DMS153 (cell line): ENCODE measurements around the gene FBXW8.

Experiments used
- DNase-seq: peaks from one replicate; lab custom pipeline; 2025; lab: John Stamatoyannopoulos, UW

The FBXW8 gene

DNA sequence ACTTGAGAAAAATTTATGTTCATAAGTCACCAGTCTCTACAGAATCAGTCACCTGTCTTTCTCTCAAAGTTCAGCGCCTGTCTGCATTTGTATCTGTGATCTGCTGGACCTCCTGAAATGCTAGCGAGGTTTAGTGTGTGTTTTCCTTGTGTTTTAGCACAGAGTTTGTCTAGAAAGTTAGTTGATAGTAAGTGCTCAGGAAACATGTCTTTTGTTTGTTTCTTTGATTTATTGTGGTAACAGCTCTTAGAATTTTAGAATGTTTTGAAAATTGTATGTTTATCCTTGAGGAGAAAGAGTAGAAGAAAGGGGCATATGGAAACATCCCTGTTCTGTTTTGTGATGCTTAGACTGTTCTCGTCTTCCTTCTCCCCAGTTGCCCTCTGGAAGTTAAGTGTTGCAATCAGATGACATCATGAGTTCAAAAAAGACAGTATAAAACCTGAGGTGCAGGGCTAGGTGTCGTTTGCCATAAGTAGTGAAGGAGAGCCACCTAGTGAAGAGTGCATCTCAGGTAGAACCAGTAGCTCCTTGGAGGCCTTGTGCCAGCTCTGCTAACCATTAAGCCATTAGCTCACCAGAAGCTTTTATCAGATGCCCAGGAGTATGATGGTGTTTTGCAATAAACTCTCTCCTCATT, 44.8 kb downstream of the FBXW8 start:
- peak; percentile 9 for DNase-seq

DNA sequence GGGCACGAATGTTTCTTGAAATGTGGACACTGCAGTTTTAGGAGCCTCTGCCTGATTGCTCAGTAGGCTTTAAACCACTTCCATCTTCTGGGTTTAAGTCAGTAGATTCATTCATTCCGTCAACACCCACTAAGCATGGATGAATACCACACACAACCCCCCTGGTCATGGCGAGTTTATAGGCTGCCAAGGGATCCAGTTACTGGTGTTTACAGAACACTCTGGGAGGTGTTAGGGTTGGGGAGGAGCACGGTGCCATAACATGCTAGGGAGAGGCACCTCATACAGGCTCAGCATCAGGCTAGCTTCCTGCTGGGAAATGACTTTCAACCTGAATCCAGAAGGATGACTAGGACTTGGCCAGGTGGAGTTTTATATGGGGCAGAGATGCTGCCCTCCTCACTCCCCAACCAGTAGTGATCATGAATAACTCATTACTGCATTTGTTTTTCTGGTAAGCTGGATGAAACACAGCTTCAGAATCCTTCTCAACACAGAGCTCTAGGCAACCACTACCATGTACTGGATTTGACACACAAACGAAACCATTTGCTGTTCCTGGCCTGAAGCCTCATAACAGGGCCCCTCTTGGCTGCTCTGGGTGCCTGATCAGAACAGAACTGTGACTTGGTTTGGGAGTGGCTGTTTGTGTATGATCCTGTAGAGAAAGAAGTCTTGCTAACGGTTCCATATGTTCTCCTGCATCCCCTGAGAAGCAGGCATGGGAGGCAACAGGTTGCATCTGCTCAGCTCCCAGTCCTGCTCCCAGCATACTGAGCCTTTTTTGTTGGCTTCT, 47.9 kb downstream of the FBXW8 start:
- peak; percentile 10 for DNase-seq

DNA sequence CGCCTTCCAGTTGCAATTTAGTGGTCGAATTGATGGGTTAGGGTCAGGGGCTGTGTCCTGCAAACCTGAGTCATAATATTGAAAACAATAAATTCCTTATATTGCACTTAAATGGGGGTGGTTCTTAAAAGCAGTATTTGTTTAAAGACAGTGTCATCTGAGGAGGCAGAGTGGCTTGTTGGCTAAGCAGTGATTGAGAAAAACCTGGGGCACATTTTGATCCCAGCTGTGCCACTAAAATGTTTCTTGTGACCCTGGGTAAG, 48.4 kb downstream of the FBXW8 start:
- no peak for DNase-seq

DNA sequence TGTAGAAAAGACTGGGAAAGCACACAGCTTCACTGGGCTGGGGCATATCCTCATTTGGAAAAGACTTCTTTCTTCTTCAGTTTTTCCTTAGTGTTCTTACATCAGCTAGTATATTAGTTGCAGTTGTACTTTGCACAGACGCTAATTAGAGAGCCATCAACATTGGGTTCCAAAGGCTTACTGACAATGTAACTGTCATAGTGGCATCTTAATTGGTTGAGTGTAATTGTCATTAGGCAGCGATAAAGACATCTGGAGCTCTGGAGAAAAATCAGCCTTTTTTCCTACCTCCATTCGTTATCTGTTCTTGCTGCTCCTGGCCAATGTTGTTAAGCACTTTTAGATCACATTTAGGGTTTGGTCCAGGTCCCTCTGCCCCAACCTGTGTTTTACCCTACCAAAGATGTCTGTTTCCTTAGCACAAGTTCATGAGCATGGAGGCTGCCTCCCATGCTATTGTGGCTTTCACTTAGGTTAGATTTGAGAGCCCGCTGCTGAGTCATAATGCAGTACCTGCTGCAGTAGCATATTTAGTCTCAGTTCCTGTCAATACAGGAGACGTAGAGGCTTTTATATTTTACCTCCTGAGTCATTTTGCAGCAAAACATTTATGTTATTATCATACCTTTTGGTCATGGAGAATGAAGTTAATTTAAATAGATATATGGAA, 49.2 kb downstream of the FBXW8 start:
- no peak for DNase-seq

DNA sequence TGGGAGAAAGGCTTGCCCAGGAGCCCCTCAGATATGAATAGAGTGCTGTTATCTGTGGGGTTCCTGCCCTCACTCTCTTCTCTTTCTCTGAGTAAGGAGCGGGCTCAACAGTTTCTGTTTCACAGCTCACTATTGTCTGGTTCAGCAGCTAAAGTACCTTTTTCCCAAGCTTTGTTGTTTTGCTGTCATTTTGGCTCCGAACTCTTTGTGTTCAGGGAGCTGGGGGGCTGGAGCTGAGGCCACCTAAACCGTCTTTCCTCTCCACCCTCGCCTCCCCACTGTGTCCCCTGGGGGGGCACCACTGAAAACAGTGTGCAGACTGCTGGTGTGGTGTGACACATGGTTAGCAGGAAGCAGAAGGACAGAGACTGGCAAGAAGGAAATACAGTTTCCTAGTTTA, 51.4 kb downstream of the FBXW8 start:
- no peak for DNase-seq

DNA sequence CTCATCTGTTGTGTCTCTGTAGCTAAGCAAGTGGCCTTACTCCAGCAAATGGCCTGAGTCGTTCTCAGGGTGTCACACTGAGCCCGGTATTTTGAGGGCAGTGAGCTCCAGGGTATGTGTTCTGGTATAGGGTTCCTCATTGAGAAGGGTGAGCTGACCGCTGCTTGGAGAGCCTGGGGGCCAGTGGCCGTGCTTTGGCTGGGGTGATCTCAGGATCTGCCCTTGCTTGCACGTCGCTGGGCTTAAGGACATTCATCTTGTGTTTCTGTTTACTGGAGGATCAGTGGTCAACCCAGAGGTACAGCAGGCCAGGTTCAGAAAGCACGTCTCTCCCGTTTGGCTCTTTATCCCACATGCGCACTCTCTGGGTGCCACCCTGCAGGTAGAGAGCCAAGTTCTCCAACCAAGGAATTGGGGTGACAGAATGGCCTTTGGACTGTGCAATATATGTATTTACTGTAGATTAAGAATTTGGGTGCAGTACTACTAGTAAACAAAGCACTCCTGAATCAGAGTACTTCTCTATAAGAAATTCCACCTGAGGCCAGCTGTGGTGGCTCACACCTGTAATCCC, 52.1 kb downstream of the FBXW8 start:
- no peak for DNase-seq

DNA sequence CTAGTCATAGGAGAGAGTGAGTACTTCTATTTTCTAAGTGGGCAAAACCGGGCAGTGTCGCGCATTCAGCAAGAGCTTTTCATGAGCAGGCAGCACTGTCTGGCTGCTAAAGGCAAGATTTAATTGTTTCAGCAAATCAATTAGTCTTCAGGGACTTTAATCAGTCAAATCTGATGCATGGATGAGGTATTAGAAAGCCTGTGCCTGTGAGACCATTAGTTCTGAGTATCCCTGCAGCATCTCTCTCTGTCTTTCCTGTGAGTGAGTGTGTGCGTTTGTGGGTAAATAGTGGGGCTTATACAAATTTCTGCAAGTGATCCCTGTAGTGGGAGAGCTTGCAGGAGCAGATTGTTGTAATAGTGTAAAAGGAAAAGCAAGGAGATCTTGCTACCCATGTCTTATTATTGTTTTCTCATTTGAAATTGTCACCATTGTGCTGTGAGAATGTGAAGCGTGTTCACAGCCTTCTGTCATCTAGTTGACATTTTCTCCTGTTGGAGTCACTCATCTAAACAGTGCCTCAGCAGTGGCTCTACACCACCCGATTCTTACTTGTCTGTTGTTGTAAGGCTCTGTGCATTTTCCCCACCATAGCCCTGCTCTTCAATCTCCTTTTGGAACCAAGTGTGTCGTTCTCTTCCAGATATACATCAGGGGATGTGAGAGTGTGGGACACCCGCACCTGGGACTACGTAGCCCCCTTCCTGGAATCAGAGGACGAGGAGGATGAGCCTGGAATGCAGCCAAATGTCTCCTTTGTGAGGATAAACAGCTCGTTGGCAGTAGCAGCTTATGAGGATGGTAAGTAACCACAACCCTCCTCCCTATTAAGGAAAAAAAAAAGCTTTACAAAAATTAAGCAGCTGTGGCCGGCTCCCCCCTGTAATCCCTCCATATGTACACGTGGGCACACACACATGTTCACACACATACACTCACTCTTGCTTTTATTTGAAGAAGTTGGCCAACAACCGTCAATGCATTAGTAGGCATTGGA, 53.6 kb downstream of the FBXW8 start:
- peak; percentile 48 for DNase-seq

DNA sequence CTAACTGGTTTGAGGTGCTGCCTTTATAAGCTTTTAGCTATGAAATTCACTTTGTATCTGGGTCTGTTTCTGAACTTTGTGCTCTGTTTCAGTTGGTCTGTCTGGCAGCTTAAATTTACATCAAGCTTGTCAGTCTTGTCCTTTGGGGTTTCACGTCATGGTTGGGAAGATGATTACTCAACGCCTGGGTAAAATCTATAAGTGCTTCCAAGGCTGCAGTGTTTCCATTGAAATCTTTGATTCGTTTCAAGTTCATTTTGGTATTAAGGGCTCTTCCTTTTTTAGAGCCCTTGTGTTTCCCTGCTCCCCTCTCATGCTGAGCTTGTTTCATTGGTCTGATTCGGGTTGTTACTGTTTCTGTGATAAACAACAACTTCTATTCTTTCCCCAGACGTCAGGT, 58.2 kb downstream of the FBXW8 start:
- DNase-seq = no peak

DNA sequence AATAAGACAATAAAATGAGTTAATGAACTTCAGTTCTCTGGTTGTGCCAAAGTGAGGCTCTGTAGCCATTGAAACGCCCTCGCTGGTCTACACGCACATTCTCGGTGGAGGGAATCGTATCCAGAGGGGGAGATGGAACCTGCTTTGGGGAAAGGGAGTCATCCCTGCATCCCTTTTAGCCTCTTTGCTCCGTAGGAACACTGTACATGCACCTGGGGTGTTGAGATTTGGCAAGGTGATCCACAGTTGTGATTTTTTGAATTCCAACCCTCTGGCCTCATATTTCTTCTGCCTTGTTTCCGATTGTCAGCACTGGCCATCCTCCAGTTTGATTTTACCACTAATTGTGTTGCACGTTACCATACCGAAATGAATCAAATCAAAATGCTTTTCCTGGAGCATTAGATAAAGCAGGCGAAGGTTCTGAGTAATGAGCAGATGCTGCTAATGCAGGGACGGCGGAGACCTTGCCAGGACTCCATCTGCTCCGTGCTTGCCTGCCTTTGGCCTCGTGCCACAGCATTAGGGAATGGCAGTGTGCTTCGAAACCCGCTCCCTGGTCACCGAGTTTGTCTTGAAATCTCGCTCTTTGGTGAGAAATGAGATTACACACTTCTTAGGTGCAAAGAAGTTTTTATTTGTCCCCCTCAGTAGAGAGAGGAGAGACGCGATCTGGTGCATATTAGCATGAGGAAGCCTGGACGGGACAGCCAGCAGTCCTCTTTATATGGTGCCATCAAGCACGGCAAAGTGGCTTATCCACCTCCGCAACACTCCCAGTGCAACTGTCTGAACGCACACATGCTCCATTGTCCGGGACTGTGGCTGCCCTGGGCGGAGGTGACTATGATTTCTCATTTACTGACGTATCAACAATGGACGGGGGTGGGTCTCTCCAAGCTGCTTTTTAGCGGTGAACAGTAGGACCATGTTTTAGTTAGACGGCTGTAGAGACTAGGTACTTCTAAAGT, 59.1 kb downstream of the FBXW8 start:
- peak; percentile 67 for DNase-seq

DNA sequence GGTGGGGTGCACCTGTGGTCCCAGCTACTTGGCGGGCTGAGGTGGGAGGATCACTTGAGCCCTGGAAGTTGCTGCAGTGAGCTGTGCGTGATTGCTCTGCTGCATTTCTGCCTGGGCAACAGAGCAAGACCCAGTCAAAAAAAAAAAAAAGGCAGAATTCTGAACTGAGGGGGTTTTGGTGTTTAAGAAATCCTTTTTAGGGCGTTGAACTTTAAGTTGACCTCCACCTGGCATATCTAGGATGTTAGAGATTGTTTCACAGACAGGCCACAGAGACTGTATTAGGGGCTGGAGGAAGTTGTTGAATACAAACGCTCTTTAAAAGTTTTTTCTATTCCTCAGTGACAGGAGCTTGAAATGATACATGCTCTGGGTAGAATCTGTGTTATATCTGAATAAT, 60.5 kb downstream of the FBXW8 start:
- no peak for DNase-seq

DNA sequence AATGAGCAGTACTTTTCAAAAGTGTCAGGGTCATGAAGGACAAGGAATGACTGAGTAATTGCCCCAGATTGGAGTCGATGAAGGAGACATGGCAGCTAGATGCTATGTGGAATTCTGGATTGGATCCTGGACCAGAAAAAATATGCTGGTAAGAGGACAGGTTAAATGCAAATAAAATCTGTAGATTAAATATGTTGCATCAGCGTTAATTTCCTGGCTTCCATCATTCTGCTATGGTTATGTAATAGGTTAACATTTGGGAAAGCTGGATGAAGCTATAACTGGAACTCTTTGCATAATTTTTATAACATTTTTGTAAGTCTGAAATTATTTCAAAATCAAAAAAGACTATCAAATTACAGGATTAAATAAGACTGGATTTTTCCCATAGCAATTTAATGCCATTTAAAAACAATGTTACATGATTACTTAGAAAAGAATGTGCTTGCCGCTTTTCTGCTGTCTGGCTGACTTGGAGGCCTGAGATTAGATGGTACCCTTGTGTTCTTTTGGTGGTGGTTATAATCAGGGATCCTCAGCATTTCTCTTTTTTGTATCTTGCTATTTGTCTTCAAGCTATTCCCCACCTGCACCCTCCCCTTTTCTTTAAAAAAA, 65.1 kb downstream of the FBXW8 start:
- no peak for DNase-seq

DNA sequence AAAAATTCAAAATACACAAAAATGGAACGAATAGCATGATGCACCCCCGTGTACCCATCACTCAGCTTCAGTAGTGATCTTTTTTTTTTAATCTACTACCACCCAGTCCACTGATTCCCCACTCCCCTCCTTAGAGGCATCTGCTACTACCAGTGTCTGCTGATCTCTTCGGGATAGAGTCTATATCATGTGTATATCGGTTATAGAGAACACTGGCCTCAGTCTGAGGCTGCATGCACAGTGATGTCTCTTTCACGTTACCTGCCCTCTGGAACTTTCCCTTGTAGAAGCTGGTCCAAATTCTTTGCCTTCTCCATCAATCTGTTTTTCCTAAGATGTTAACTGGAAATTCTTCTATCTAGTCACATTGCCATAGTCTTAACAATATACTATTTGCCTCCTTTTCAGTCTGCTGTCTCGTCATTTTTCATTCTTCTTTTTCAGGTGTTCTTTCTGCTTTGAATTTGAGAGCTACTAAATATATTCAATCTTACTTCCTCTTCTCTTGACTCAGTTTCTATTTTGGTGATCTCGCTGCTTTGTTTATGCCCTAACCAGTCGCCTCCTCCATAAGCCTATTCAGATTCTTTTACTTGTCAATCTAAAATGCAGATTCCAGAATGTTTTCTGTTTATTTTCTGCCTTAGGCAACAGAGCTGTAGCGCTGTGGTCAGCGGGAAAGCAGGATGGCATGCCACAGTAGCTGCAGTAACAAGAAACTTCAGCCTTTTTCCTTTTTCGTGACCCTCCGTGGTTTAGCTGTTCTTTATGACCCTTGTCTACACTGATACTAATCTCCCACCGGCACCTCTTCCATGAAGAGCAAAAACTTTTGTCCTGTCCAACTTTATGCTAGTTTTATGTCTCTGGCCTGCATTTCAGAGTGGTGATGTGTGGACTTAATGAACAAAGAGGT, 67.0 kb downstream of the FBXW8 start:
- DNase-seq = no peak

DNA sequence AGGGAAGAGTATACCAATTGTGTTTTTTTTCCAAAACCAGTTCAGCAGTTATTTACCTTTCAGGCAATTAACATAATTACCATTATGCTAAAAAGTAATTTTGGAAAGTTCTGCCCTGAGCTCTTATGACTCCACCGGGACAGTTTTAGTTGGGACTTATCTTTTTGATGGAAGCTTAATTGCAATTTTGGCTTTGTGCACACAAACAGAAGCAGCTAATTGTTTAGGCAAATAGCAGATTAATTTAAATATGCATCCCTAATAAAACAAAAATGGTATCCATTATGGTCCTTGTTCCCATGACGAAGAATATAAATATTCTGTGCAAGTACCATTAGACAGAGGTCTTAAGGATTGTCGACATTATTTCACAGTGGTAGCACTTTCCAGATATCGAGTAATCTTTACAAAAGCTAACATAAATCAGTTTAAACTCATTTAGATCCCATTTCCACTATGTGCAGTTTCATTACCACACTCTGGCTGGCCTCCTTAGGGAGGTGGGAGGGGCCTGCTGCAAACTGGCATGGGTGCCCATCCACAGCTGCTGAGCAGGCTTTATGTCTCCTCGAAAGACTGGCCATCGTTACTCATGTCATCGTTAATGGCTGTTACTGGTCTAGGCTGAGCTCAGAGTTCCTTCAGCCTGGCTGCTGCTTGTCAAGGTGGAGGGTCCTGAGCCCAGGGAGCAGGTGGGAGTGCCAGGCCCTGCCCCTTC, 68.2 kb downstream of the FBXW8 start:
- no peak for DNase-seq

DNA sequence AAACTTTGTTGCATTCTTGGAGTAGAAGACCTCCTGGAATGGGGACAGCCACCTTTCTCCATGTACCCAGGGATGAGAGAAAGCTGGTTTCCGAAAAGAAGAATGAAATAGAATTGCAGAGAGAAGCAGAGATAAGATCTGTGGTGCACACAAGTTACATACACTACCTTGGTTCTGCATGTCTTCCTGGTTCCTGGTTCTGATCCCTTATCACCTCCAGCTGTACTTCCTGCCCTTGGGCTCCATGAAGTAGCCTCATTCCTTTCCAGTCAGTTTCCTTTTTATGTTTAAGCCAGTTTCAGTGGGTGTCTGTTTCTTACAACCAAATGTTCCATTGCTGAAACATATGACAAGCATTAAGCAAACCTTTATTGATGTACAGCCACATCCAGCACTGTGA, 69.3 kb downstream of the FBXW8 start:
- no peak for DNase-seq

DNA sequence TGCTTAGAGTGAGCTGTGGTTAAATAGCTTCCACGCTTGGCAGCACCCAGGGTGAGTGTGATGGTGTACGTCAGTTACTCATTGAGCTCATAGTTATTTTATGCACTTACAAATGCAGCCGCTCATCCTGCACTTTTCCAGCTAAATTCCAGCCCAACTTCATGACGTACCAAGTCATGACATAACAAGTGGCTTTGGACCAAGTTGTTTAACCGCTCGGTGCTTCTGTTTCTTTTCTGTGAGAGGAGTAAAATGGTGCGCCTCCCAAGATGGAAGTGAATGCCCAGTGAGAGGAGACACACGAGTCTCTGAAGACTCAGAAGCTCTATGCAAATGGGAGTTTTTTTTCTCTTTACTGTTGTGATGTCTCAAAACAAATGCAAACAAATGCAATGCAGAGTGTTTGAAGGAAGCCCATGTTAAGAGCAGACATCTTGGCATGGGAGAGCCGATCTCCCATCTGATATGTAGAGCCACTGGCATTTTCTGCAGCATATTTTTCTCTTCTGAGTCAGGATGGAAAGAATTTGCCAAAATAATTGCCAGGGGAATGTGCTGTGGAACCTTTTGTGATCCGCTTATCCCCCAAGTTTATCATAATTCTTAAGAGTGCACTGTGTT, 72.2 kb downstream of the FBXW8 start:
- no peak for DNase-seq

DNA sequence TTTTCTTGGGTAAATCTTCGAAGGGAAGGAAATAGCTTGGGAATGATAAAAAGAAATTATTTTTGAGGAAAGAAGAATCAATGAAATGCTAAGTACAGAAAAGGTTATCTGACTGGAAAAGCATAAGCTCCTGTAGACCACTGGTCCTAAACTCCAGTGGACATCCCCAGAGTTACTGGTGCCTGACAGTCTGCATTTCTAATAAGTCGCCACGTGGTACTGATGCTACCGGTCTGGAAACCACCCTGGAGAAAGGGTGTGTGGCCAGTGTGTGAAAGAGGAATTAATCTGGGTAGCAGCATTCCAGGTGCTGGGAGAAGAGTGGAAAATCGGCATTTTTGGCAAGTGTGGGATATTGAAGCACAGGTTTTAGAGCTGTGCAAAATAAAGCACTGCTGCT, 73.3 kb downstream of the FBXW8 start:
- no peak for DNase-seq

DNA sequence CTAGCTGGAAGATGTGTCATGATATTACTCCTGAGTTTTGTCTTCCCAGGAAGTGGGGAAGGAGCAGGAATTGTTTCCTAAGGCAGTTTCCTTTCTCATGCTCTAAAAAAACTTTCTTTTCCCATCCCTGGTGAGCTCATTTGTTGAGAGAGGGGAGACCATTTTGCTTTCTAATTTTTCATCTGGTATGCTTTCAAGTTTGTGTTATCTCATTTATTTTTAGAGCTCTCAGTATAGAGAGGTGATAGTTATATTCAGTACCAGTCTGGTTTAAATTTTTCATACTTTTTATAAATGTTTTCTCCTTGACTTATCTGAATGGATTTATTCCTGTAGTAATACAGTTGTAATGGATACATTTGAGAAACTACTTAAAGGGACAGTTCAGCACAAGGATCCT, 79.6 kb downstream of the FBXW8 start:
- no peak for DNase-seq
